Choroid plexus epithelial cell (primary cell): ENCODE results near the gene GRIN2B.

ENCODE experiments used
- DNase-seq: peaks from one replicate; pipeline ENCODE4 v3.0.0-alpha.2; 2010; ENCODE audit warnings: low read depth
- H3K4me3 ChIP-seq: 2 replicates; pipeline ENCODE4 v1.5.1; 2011; ENCODE audit warnings: low read depth, mild to moderate bottlenecking, control low read depth, low read length, moderate library complexity
- CTCF ChIP-seq: conservative IDR thresholded peaks from 2 replicates; pipeline ENCODE4 v1.5.1; 2011; ENCODE audit warnings: low read depth, mild to moderate bottlenecking, control low read depth, inconsistent platforms, low read length, moderate library complexity

GRIN2B gene

GRCh38 chr12:13992106-13992505, 10.7 kb upstream of the GRIN2B start:
- H3K4me3 ChIP-seq = no peak overlapping the region
- no peak for DNase-seq
- no peak for TF ChIP-seq CTCF

GRCh38 chr12:13986031-13986430, 4.6 kb upstream of the GRIN2B start:
- H3K4me3 ChIP-seq = no peak overlapping the region
- no peak for TF ChIP-seq CTCF
- no peak for DNase-seq

- no peak overlapping the region for H3K4me3 ChIP-seq
- no peak for DNase-seq
- no peak for TF ChIP-seq CTCF
Measured at GRCh38 chr12:13981990-13982389, 588 bp upstream of the GRIN2B start.

GRCh38 chr12:13980538-13981295, 685 bp downstream of the GRIN2B start:
- no peak for DNase-seq
- H3K4me3 ChIP-seq = no peak overlapping the region
- TF ChIP-seq CTCF = no peak

- no peak for DNase-seq
Measured at GRCh38 chr12:13979772-13980378, 1.5 kb downstream of the GRIN2B start.

GRCh38 chr12:13978876-13979275, 2.5 kb downstream of the GRIN2B start:
- no peak overlapping the region for H3K4me3 ChIP-seq
- no peak for DNase-seq
- no peak for TF ChIP-seq CTCF

More at GRCh38 chr12:13979772-13980378, 1.5 kb downstream of the GRIN2B start:
- no peak for TF ChIP-seq CTCF
- H3K4me3 ChIP-seq = no peak overlapping the region

GRCh38 chr12:13976880-13977279, 4.5 kb downstream of the GRIN2B start:
- DNase-seq = no peak
- no peak overlapping the region for H3K4me3 ChIP-seq
- TF ChIP-seq CTCF = no peak
